GM19351 (cell line): Measurements from ENCODE around the gene ABCG8.

ENCODE experiments used
- ATAC-seq: cut with Tn5 transposase; IDR thresholded peaks from one replicate; pipeline ENCODE4 v1.9.1; 2021; ENCODE audit warnings: mild to moderate bottlenecking, moderate library complexity; ENCODE audit not compliant: unreplicated experiment

Gene ABCG8

GRCh38 chr2:43838560-43839267, at the start of gene ABCG8, which contains the start of gene ABCG5:
Gene ABCG8 (plus strand): TSS chr2:43838971. CDS start chr2:43839054, 83 bp downstream.
Gene ABCG5 (minus strand): TSS chr2:43838839. CDS start chr2:43838679, 160 bp downstream.
- ATAC-seq = no peak

- ATAC-seq = no peak
These were observed 48.6 kb upstream of the ABCG8 start for GRCh38 chr2:43790147-43790546.

GRCh38 chr2:43791035-43791765, 47.6 kb upstream of the ABCG8 start:
- no peak for ATAC-seq

- no peak for ATAC-seq
These were observed 46.1 kb upstream of the ABCG8 start for GRCh38 chr2:43792653-43793052.

- ATAC-seq = no peak
These were observed 43.8 kb upstream of the ABCG8 start for GRCh38 chr2:43794956-43795355.

GRCh38 chr2:43796206-43796605, 42.6 kb upstream of the ABCG8 start:
- no peak for ATAC-seq

GRCh38 chr2:43798300-43798699, 40.5 kb upstream of the ABCG8 start:
- ATAC-seq = no peak

GRCh38 chr2:43800894-43801293, 37.9 kb upstream of the ABCG8 start:
- no peak for ATAC-seq

GRCh38 chr2:43802135-43802534, 36.6 kb upstream of the ABCG8 start:
- ATAC-seq = no peak

GRCh38 chr2:43803113-43803512, 35.7 kb upstream of the ABCG8 start:
- ATAC-seq = no peak

GRCh38 chr2:43806719-43807031, 32.1 kb upstream of the ABCG8 start:
- no peak for ATAC-seq

GRCh38 chr2:43810452-43810851, 28.3 kb upstream of the ABCG8 start:
- no peak for ATAC-seq

GRCh38 chr2:43810888-43811287, 27.9 kb upstream of the ABCG8 start:
- ATAC-seq = no peak

GRCh38 chr2:43812006-43812405, 26.8 kb upstream of the ABCG8 start:
- no peak for ATAC-seq

GRCh38 chr2:43812947-43813346, 25.8 kb upstream of the ABCG8 start:
- ATAC-seq = no peak

- ATAC-seq = no peak
These were observed 24.1 kb upstream of the ABCG8 start for GRCh38 chr2:43814711-43815110.

GRCh38 chr2:43818761-43819160, 20.0 kb upstream of the ABCG8 start:
- no peak for ATAC-seq

- no peak for ATAC-seq
These were observed 19.1 kb upstream of the ABCG8 start for GRCh38 chr2:43819491-43820163.

GRCh38 chr2:43822839-43823238, 15.9 kb upstream of the ABCG8 start:
- no peak for ATAC-seq

GRCh38 chr2:43823751-43824150, 15.0 kb upstream of the ABCG8 start:
- ATAC-seq = no peak

GRCh38 chr2:43824512-43824911, 14.3 kb upstream of the ABCG8 start:
- no peak for ATAC-seq

GRCh38 chr2:43824951-43825493, 13.7 kb upstream of the ABCG8 start:
- no peak for ATAC-seq
